Naive thymus-derived CD8-positive, alpha-beta T cell (primary cell): ENCODE measurements around the gene C12orf57. TPM values are rescaled to one million over a fixed set of nuclear protein-coding genes. Genes with fewer than 3 reads are reported as not detected.

ENCODE experiments used
- ATAC-seq, 2 donors: fragments of 150-1000 bp; cut with Tn5 transposase in 1 of 2; sonication (Bioruptor Pico), chemical (Tn5 transposase) in 1 of 2; 1 replicate in 1 of 2; 2 replicates in 1 of 2; pipeline ENCODE4 v1.10.0; 2021; ENCODE audit warnings: mild to moderate bottlenecking in 2 of 2, moderate library complexity in 2 of 2
- POLR2A ChIA-PET: fragments of 350-600 bp; sonication (Branson Sonifier 250); formaldehyde crosslinking; loops from one replicate; lab custom pipeline; 2021; ENCODE audit warnings: antibody characterized with exemption; lab: Charles Lee
- DNase-seq, 10 donors: peaks; one replicate each; pipeline versions ENCODE4 v3.0.0 to v3.0.0-alpha.2; 2020 to 2022
- H3K27ac Mint-ChIP-seq, 10 donors: one replicate each; pipeline ENCODE4 v1.8.0; 2020 to 2022; ENCODE audit warnings: mild to moderate bottlenecking in 10 of 10, mixed read lengths in 10 of 10, moderate library complexity in 4 of 10, inconsistent platforms in 1 of 10
- H3K27me3 Mint-ChIP-seq, 5 donors: one replicate each; pipeline ENCODE4 v1.8.0; 2021 to 2022; ENCODE audit warnings: mixed read lengths in 5 of 5
- H3K36me3 Mint-ChIP-seq, 3 donors: one replicate each; pipeline ENCODE4 v1.8.0; 2020 to 2022; ENCODE audit warnings: mixed read lengths in 3 of 3, mild to moderate bottlenecking in 2 of 3, inconsistent platforms in 1 of 3
- H3K4me1 Mint-ChIP-seq, 4 donors: one replicate each; pipeline ENCODE4 v1.8.0; 2021 to 2022; ENCODE audit warnings: mixed read lengths in 4 of 4
- H3K4me3 Mint-ChIP-seq, 10 donors: one replicate each; pipeline ENCODE4 v1.8.0; 2020 to 2022; ENCODE audit warnings: mild to moderate bottlenecking in 10 of 10, mixed read lengths in 10 of 10, moderate library complexity in 6 of 10, inconsistent platforms in 1 of 10
- H3K9me3 Mint-ChIP-seq, 9 donors: one replicate each; pipeline ENCODE4 v1.8.0; 2020 to 2022; ENCODE audit warnings: mixed read lengths in 9 of 9, mild to moderate bottlenecking in 3 of 9, inconsistent platforms in 1 of 9, moderate library complexity in 1 of 9
- polyA plus RNA-seq, 3 donors: library from polyadenylated mRNA; unstranded; fragments of 300-500 nt; fragmentation: Illumina TruSeq; gene quantifications; one replicate each; pipeline ENCODE4 v1.2.3, GENCODE V29; 2021
- total RNA-seq, 8 experiments: library from RNA in 2 of 8; stranded (reverse) in 2 of 8; gene quantifications; one replicate each; pipeline ENCODE4 v1.2.3 and lab custom pipeline; 2021 to 2026

Gene C12orf57
- total and polyA plus RNA-seq, 5 experiments from 2014 or later: 329 to 519 (median 399) TPM

- peaks cover 9 to 43% (median 18%) of the 10 kb centered on the region in 3 donors for H3K36me3 Mint-ChIP-seq
- peak overlapping the region; percentile 93 to 99 (median 98) for H3K27ac Mint-ChIP-seq
- ATAC-seq: peak; percentile 15 to 40
- peak in 3 of 10 donors; percentile 42 to 64 (median 45) for DNase-seq
- POLR2A ChIA-PET: interaction anchor here (0.6 to 18.4 kb wide), 13 partner anchors 8 to 486 kb away, joined by 3 to 1315 read pairs (median 6); partner anchors contain the start of genes ATN1, C12orf57, PHB2 and RNU7-1
- peaks cover 49 to 94% (median 80%) of the 10 kb centered on the region in 4 donors for H3K4me1 Mint-ChIP-seq
- H3K27me3 Mint-ChIP-seq: no peaks in the 10 kb centered on the region
- no peaks in the 10 kb centered on the region for H3K9me3 Mint-ChIP-seq
- H3K4me3 Mint-ChIP-seq: peak overlapping the region; percentile 98 to 100 (median 98)
Observed at GRCh38 chr12:6951551-6952120, 7.8 kb downstream of the C12orf57 start.

- Mint-ChIP-seq H3K4me3 (peak overlapping the region; percentile 98 to 100 (median 98)), H3K27ac (peak overlapping the region; percentile 93 to 99 (median 98)), H3K27me3 (no peaks in the 10 kb centered on the region), H3K9me3 (no peaks in the 10 kb centered on the region), H3K4me1 (peaks cover 50 to 94% (median 80%) of the 10 kb centered on the region in 4 donors), H3K36me3 (peaks cover 9 to 50% (median 21%) of the 10 kb centered on the region in 3 donors)
- POLR2A ChIA-PET: interaction anchor here (0.9 to 18.4 kb wide), 11 partner anchors 8 to 61 kb away, joined by 3 to 1315 read pairs (median 8); partner anchors contain the start of genes ATN1, C12orf57, PHB2 and RNU7-1
- DNase-seq (peak in 1 of 10 donors; percentile 62), ATAC-seq (peak in 1 of 2 donors; percentile 4)
Observed at GRCh38 chr12:6952121-6952862, 8.5 kb downstream of the C12orf57 start.

DNA sequence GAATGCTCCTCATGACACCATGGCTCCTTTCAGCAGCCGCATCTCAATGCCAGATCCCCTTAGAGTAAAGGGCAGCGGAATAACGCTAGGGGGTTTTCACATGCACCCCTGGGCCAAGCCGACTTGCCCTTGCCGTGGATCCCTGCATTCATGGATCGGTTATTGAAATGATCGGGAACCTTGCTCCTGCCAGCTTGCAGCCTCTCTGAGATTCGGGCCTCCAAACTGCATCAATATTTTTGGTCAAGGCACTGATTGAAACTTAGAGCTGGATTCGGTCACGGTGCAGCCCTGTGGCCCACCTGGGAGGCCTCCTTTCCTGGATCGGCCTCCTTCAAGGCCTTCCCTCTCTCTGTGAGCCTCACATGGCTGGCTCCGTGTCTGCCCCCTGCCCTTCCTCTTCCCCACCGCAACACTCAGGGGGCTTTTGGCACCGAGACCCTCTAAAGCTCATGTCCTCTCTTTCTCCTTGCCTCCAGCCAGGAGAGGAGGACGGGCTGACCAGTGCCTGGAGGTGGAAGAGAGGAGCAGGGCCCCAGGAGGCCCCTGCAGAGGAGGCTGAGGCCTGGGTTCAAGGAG lies 9.1 kb downstream of the C12orf57 start:
- POLR2A ChIA-PET: interaction anchor here (1.0 to 18.4 kb wide), 6 partner anchors 7 to 40 kb away, joined by 6 to 1315 read pairs (median 18); partner anchors contain the start of genes C12orf57 and RNU7-1
- no peak for DNase-seq
- no peaks in the 10 kb centered on the region for H3K9me3 Mint-ChIP-seq
- H3K27me3 Mint-ChIP-seq: no peaks in the 10 kb centered on the region
- peak overlapping the region; percentile 98 to 100 (median 98) for H3K4me3 Mint-ChIP-seq
- no peak for ATAC-seq
- peaks cover 47 to 93% (median 80%) of the 10 kb centered on the region in 4 donors for H3K4me1 Mint-ChIP-seq
- peak overlapping the region; percentile 93 to 99 (median 98) for H3K27ac Mint-ChIP-seq
- H3K36me3 Mint-ChIP-seq: peaks cover 9 to 54% (median 23%) of the 10 kb centered on the region in 3 donors

DNA sequence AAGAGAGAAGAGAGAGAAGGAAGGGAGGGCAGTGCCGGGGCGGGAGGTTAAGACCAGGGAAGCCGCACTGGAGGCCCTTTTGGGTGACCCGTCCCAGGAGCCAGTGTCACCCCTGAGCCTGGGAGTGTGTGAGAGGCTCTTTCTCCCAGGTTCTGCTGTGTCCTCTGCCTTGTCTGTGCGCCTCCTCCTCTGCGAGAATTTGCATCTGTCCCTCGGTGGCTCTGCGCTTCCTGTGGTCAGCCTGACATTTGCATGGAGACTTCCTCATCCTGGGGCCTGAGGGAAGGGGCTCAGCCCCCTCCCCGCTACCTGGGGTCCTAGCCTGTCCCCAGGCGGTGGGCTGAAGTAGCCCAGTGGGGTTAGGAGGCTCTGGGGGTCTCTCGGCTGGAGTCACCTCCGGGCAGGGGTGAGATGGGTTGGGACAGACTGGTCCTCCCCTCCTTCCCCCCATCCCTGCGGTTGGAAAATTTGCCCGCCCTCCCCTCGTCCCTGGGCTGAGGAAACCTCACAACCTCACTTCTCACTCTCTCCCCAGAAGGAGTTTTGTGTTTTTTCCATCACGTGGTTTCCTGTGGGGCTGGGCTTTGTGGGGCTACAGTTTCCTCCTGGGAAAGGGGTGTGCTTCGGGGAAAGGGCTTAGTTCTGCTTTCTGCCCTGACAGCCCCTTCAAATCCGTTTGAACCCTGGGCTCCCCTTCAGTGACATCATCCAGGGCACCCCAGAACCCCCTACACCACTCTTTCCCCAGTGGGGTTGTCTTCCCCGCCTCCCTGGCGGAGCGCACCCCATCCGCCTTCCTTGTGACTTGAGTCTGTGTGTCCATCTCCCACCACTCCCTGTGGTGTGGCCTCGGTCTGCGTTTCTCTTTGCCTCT lies 9.9 kb downstream of the C12orf57 start:
- Mint-ChIP-seq H3K36me3 (peaks cover 9 to 61% (median 30%) of the 10 kb centered on the region in 3 donors), H3K27ac (peak overlapping the region; percentile 93 to 99 (median 98)), H3K4me3 (peak overlapping the region; percentile 98 to 100 (median 98)), H3K27me3 (no peaks in the 10 kb centered on the region), H3K4me1 (peaks cover 50 to 93% (median 80%) of the 10 kb centered on the region in 4 donors), H3K9me3 (no peaks in the 10 kb centered on the region)
- POLR2A ChIA-PET: interaction anchor here (1.0 to 18.4 kb wide), 10 partner anchors 7 to 341 kb away, joined by 4 to 1315 read pairs (median 16); partner anchors contain the start of genes C12orf57, PTPN6, RNU7-1 and SPSB2
- DNase-seq: peak; percentile 55 to 88 (median 79)
- peak; percentile 38 to 45 for ATAC-seq

DNA sequence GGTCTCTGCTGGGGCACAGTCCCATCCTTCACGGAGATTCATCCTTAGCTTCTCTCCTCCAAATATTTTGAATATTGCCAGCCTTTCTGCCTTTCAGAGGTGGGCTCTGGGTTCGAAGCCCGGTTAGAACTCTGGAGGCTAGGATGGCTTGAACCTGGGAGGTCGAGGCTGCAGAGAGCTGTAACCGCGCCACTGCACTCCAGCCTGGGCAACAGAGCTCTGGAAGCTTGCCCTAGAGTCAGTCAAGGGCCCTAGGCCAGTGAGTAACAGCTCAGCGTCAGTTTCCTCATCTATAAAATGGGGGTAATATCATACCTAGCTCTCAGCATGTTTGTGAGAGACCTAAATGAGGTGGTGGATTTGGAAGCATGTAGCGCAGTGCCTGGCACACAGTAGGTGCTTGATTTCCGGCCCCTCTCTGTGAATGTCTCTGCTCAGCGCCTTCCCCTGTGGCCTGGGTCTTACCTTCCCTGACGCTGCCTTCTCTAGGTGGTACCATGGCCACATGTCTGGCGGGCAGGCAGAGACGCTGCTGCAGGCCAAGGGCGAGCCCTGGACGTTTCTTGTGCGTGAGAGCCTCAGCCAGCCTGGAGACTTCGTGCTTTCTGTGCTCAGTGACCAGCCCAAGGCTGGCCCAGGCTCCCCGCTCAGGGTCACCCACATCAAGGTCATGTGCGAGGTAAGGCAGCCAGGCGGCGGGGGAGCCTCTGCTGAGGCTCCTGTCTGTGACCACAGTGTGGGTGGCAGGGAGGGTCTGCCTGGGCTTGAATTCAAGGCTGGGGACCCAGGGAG lies 10.7 kb downstream of the C12orf57 start:
- Mint-ChIP-seq H3K27me3 (no peaks in the 10 kb centered on the region), H3K36me3 (peaks cover 9 to 69% (median 37%) of the 10 kb centered on the region in 3 donors), H3K9me3 (no peaks in the 10 kb centered on the region), H3K27ac (peak overlapping the region; percentile 93 to 99 (median 98)), H3K4me3 (peak overlapping the region; percentile 98 to 100 (median 98)), H3K4me1 (peaks cover 51 to 93% (median 80%) of the 10 kb centered on the region in 4 donors)
- POLR2A ChIA-PET: interaction anchor here (1.0 to 13.5 kb wide), 7 partner anchors 9 to 342 kb away, joined by 3 to 1315 read pairs (median 5); partner anchors contain the start of genes C12orf57, PTPN6, RNU7-1 and SPSB2
- ATAC-seq (no peak), DNase-seq (peak in 1 of 10 donors; percentile 63)

GRCh38 chr12:6955108-6956020 lies 11.5 kb downstream of the C12orf57 start:
- Mint-ChIP-seq H3K4me3 (peak overlapping the region; percentile 98 to 100 (median 98)), H3K4me1 (peaks cover 47 to 93% (median 80%) of the 10 kb centered on the region in 4 donors), H3K9me3 (no peaks in the 10 kb centered on the region), H3K36me3 (peaks cover 9 to 71% (median 37%) of the 10 kb centered on the region in 3 donors), H3K27me3 (no peaks in the 10 kb centered on the region), H3K27ac (peak overlapping the region; percentile 93 to 100 (median 98))
- DNase-seq: peak in 1 of 10 donors; percentile 61
- POLR2A ChIA-PET: interaction anchor here (1.1 to 13.5 kb wide), 6 partner anchors 8 to 82 kb away, joined by 3 to 1315 read pairs (median 6); partner anchors contain the start of genes C12orf57, ENO2, PTPN6 and RNU7-1
- ATAC-seq: no peak

DNA sequence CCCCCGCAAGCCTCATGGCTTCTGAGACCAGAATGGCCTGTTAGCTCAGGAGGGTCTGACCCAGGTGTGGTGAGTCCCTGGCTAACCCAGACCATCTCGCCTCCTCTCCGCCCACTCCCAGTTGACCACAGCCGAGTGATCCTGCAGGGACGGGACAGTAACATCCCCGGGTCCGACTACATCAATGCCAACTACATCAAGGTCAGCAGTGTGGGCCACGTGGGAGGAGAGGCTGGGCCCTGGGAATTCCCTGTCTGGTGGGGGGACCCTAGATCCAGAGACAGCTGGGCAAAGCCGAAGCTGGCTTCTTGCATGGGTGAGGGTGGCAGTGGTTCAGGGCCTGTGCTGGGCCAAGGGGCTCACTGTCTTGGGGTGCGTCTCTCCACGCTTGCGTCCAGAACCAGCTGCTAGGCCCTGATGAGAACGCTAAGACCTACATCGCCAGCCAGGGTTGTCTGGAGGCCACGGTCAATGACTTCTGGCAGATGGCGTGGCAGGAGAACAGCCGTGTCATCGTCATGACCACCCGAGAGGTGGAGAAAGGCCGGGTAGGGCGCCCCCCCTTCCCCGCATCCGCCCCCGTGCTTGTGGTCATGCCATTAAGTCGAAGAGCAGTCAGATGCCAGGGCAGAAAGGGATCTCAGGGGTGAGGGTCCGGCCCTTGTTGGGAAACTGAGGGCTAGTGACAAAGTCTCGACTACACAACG lies 12.4 kb downstream of the C12orf57 start:
- Mint-ChIP-seq H3K36me3 (peaks cover 9 to 76% (median 38%) of the 10 kb centered on the region in 3 donors), H3K4me3 (peak overlapping the region; percentile 50 to 100 (median 92)), H3K27me3 (no peaks in the 10 kb centered on the region), H3K4me1 (peaks cover 50 to 94% (median 81%) of the 10 kb centered on the region in 4 donors), H3K9me3 (no peaks in the 10 kb centered on the region), H3K27ac (peak overlapping the region; percentile 93 to 100 (median 98))
- no peak for ATAC-seq
- POLR2A ChIA-PET: interaction anchor here (0.6 to 13.5 kb wide), 6 partner anchors 8 to 529 kb away, joined by 3 to 1315 read pairs (median 6); partner anchors contain the start of genes C12orf57, ENO2, PTPN6 and RNU7-1
- DNase-seq: peak in 3 of 10 donors; percentile 37 to 63 (median 43)

- H3K4me1 Mint-ChIP-seq: peaks cover 57 to 98% (median 91%) of the 10 kb centered on the region in 4 donors
- POLR2A ChIA-PET: interaction anchor here (1.5 to 13.5 kb wide), 5 partner anchors 7 to 344 kb away, joined by 3 to 1315 read pairs (median 43); partner anchors contain the start of genes ATN1, C12orf57, PTPN6 and RNU7-1
- no peaks in the 10 kb centered on the region for H3K9me3 Mint-ChIP-seq
- H3K27ac Mint-ChIP-seq: peak overlapping the region; percentile 97 to 100 (median 98)
- peak overlapping the region; percentile 48 to 100 (median 96) for H3K4me3 Mint-ChIP-seq
- peak in 2 of 10 donors; percentile 48 to 60 for DNase-seq
- ATAC-seq: no peak
- H3K36me3 Mint-ChIP-seq: peaks cover 9 to 73% (median 36%) of the 10 kb centered on the region in 3 donors
- H3K27me3 Mint-ChIP-seq: no peaks in the 10 kb centered on the region
Observed at GRCh38 chr12:6957151-6957701, 13.4 kb downstream of the C12orf57 start.
